A549 treated with DMSO at 1 μM for 4 hours (cell line): ENCODE data around the gene PRRG3. TPM values are rescaled to one million over a fixed set of nuclear protein-coding genes. Genes with fewer than 3 reads are reported as not detected.

Source experiments
- total RNA-seq: library from RNA; stranded (reverse); fragments of 200-300 nt; extraction: Qiagen RNA extraction; gene quantifications from 5 replicates; pipeline ENCODE4 v1.2.3, GENCODE V29; 2022; ENCODE audit warnings: low read depth

The PRRG3 gene
- not detected in 5 replicates for total RNA-seq

DNA sequence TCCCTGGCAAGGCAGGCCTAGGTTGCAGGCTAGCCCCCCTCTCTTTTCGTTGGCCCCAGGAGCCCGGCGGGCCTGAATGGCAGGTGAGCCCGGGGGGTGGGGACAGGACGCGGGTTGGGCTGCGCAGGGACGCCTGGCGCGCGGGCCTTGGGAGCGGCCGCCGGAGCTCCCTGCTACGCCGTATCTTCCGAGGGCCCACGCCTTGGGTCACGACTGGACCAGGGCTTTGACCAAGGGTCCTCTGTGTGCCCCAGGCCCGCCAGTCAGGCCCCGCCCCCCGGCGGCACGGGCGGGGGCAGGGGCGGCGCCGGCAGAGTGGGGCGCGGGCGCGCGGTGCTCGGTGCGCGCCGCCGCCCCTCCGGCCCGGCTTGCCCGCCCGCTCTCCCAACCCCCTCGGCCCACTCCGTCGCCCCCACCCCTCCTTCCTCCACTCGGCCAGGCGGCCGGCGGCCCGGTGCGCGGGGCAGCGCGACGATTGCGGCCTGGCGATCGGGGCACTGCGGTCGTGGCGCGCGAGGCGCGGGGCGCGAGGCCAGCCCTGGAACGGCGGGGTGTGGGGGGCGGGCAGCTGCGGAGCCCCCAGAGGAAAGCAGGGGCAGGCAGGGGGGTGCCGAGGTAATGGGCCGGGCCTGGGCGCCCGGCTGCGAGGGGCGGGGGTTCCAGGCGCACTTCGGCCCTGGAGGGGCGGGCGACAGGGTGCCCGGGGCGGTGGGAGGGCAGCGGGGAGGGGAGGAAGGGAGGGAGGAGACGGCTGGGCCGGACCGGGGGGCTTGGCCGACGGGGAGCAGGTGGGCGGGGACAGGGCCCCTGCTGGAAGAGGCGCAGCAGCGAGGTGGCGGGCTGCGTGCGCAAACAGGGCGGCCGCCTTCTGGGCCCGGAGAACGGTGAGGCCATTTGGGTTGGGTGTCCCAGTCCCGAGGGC lies at the start of gene PRRG3:
PRRG3 (plus strand) TSS at position 798 of the 922 bp plus-strand sequence. CDS start 3,357 bp downstream, outside the sequence.

DNA sequence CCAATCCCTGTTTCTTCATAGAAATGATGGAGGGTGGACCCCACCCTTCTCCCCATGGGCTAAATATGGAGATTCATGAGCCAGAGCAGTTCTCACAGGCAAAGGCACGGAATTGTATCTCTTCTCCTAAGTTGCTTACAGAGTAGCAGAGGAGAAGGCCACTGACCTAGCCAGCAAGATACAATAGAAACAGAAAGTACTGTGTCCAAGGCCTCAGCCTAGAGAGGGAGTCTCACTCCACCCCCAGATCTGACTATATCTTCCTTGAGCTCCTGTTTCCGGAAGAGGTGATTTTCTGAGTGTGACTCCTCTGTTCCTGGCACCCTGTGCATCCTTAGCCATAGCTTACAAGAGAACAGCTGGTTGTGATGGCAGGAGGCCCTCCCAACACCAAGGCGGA lies 20.5 kb downstream of the PRRG3 start, which contains the start of gene FATE1:
FATE1 (plus strand) TSS at position 284 of the 400 bp plus-strand sequence; CDS start at position 369, 85 bp downstream.

DNA sequence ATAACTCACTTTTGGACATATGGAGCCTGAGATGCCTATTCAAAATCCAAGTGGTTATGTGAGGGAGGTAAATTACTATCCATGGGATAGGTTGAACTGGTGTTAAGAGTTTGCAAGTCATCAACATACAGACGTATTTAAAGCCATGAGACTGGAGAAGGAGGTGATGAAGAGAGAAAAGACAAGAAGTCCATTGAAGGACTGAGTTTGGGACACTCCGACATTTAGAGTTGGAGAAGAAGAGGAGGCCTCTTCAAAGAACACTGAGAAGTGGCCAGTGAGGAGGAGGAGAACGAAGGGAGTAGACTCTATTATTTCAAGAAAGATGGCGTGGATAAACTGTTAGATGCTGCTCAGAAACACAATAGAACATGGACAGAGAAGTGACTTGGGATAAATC lies 39.2 kb downstream of the PRRG3 start, which contains the start of gene CNGA2:
CNGA2 (plus strand) TSS at position 301 of the 400 bp plus-strand sequence. CDS start 3,738 bp downstream, outside the sequence.

Other genes starting within 250 kb of the PRRG3 start
- gene PASD1, start 131.8 kb upstream of the PRRG3 start, total RNA-seq = not detected in 5 replicates
- not detected in 5 replicates for gene FATE1, start 20.6 kb downstream of the PRRG3 start, total RNA-seq
- not detected in 5 replicates for gene CNGA2, start 39.3 kb downstream of the PRRG3 start, total RNA-seq
- not detected in 5 replicates for gene MAGEA4, start 217.4 kb downstream of the PRRG3 start, total RNA-seq